Measurements from ENCODE around the gene OR5B17. TPM values are rescaled to one million over a fixed set of nuclear protein-coding genes. Genes with fewer than 3 reads are reported as not detected.

OR5B17 gene
- total RNA-seq, 1 experiment from 2014 or later = not detected

GRCh38 chr11:58316142-58316541 is 42.7 kb downstream of the OR5B17 start:
- no peak for DNase-seq (ENCODE audit: low spot score)
- CTCF ChIA-PET = no interaction called here

More at GRCh38 chr11:58316142-58316541, 42.7 kb downstream of the OR5B17 start:
- H3K36me3 ChIP-seq (ENCODE audit: insufficient read depth, low read length, poor library complexity, severe bottlenecking) = no peaks in the 10 kb centered on the region
- TF ChIP-seq CTCF (conservative IDR thresholded peaks at IDR 0.05; ENCODE audit: low read depth, low read length) = no peak
- no peak for TF ChIP-seq EZH2 (IDR thresholded peaks at IDR 0.05; ENCODE audit: borderline replicate concordance, low read depth, low read length, poor library complexity, severe bottlenecking)
- intact Hi-C loops (cut with micrococcal nuclease; ENCODE audit: unreplicated experiment) = no loop called here
- POLR2A ChIA-PET (ENCODE audit: low non-redundant PET) = no interaction called here
- no peaks in the 10 kb centered on the region for H3K27me3 ChIP-seq (replicated peaks; ENCODE audit: insufficient read depth, low read depth, low read length, poor library complexity)
- BruUV-seq (replicated peaks) = no TSS peak
- no peak overlapping the region for H3K27ac ChIP-seq (ENCODE audit: low read depth, low read length, poor library complexity, severe bottlenecking)
- H3K4me1 ChIP-seq (ENCODE audit: insufficient read depth, low read length, poor library complexity, severe bottlenecking) = no peaks in the 10 kb centered on the region
- no peak overlapping the region for H3K4me3 ChIP-seq (ENCODE audit: low read depth, low read length, poor library complexity, severe bottlenecking)
- no peaks in the 10 kb centered on the region for H3K9me3 ChIP-seq (ENCODE audit: low read depth, low read length, poor library complexity, severe bottlenecking)

Other genes starting within 250 kb of the OR5B17 start
- not detected in 2 replicates for gene OR9I1, start 233.5 kb downstream of the OR5B17 start, total RNA-seq (2021)
- not detected in 2 replicates for gene OR9Q2, start 170.0 kb downstream of the OR5B17 start, total RNA-seq (2021)
- gene OR1S2, start 154.9 kb downstream of the OR5B17 start, total RNA-seq (2021) = not detected in 2 replicates
- not detected in 2 replicates for gene OR1S1, start 146.3 kb downstream of the OR5B17 start, total RNA-seq (2021)
- not detected in 2 replicates for gene OR10Q1, start 130.2 kb downstream of the OR5B17 start, total RNA-seq (2021)
- gene OR10W1, start 90.8 kb downstream of the OR5B17 start, total RNA-seq (2021) = not detected in 2 replicates
- gene OR5B3, start 47.8 kb upstream of the OR5B17 start, total RNA-seq (2021) = not detected in 2 replicates
- not detected in 2 replicates for gene OR5B2, start 69.1 kb upstream of the OR5B17 start, total RNA-seq (2021)
- not detected in 2 replicates for gene OR5B12, start 83.2 kb upstream of the OR5B17 start, total RNA-seq (2021)
- gene OR5B21, start 149.0 kb upstream of the OR5B17 start, total RNA-seq (2021) = not detected in 2 replicates
- 3.3 and 3.8 TPM in 2 replicates for gene LPXN, start 216.8 kb upstream of the OR5B17 start, total RNA-seq (2021)
- gene ZFP91, start 220.0 kb upstream of the OR5B17 start, total RNA-seq (2021) = 73.2 and 74.3 TPM in 2 replicates